ENCODE data around the gene KCTD17.

KCTD17 gene

DNA sequence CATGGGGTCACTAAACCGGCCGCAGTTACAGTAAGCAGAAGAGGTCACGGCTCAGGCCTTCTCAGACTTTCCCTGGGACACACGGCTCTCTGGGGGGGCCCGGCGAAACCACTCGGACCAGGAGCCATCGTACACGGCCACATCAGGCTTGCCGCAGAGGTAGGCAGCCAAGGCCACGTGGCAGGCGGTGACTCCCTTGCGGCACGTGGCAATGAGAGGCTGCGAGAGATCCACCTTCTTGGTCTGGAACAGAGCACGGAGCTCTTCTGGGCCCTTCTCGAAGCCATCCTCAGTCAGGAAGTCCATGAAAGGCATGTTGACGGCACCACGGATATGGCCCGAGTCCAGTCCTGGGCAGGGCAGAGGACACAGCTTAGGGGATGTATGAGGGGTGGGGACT, 40.6 kb upstream of the KCTD17 start:
- no peaks in the 10 kb centered on the region for H3K36me3 ChIP-seq (ENCODE audit: insufficient read depth, low read length)
- no peak overlapping the region for H3K27ac ChIP-seq (ENCODE audit: low read length)
- H4K20me1 ChIP-seq (ENCODE audit: insufficient read depth, low read length) = 0 out of 2 replicates have a peak, but pooled peaks cover 6% of the 10 kb centered on the region
- H2AFZ ChIP-seq (ENCODE audit: low read depth, low read length) = no peak overlapping the region
- H3K9ac ChIP-seq (ENCODE audit: low read depth, low read length) = no peak overlapping the region
- ATAC-seq (ENCODE audit: insufficient read depth, low read depth) = no peak
- no peak overlapping the region for H3K4me2 ChIP-seq (ENCODE audit: insufficient read depth, low read length)
- H3K4me3 ChIP-seq (ENCODE audit: low read depth in 1 of 2, low read length in 2 of 2) = no peak overlapping the region
- TF ChIP-seq, protein P1, sequence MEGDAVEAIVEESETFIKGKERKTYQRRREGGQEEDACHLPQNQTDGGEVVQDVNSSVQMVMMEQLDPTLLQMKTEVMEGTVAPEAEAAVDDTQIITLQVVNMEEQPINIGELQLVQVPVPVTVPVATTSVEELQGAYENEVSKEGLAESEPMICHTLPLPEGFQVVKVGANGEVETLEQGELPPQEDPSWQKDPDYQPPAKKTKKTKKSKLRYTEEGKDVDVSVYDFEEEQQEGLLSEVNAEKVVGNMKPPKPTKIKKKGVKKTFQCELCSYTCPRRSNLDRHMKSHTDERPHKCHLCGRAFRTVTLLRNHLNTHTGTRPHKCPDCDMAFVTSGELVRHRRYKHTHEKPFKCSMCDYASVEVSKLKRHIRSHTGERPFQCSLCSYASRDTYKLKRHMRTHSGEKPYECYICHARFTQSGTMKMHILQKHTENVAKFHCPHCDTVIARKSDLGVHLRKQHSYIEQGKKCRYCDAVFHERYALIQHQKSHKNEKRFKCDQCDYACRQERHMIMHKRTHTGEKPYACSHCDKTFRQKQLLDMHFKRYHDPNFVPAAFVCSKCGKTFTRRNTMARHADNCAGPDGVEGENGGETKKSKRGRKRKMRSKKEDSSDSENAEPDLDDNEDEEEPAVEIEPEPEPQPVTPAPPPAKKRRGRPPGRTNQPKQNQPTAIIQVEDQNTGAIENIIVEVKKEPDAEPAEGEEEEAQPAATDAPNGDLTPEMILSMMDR (IDR thresholded peaks at IDR 0.05; ENCODE audit: borderline replicate concordance, extremely low read depth, low read length, poor library complexity, severe bottlenecking) = no peak
- no peak for TF ChIP-seq EZH2 (IDR thresholded peaks at IDR 0.05; ENCODE audit: borderline replicate concordance, low read depth, low read length, severe bottlenecking)
- no peaks in the 10 kb centered on the region for H3K9me3 ChIP-seq (ENCODE audit: insufficient read depth, low read length, severe bottlenecking)
- no peak for DNase-seq
- H3K4me1 ChIP-seq (ENCODE audit: insufficient read depth, low read length) = no peaks in the 10 kb centered on the region
- peaks cover 13% of the 10 kb centered on the region for H3K27me3 ChIP-seq (ENCODE audit: insufficient read depth, low read length, poor library complexity)
- H3K79me2 ChIP-seq (ENCODE audit: insufficient read depth, low read length) = no peaks in the 10 kb centered on the region

DNA sequence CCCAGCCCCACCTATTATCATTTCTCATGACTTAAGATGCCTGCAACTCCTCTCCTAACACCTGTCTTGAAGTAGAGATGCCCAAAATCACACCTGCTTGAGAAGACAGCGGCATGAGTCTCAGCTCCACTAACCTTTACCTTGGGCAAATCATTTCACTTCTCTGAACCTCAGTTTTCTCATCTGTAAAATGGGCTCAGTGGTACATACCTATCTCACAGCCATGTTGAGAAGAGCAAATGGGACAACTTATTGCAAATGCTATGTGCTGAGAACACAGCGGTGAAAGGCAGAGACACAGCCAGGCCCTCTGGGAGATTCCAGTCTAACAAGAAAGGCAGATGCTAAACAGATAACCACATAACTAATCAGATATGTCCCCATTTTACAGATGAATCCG, 40.1 kb upstream of the KCTD17 start:
- no peaks in the 10 kb centered on the region for H3K9me3 ChIP-seq (ENCODE audit: insufficient read depth, low read length, severe bottlenecking)
- DNase-seq = no peak
- no peaks in the 10 kb centered on the region for H3K36me3 ChIP-seq (ENCODE audit: insufficient read depth, low read length)
- no peak overlapping the region for H3K4me2 ChIP-seq (ENCODE audit: insufficient read depth, low read length)
- no peak for ATAC-seq (ENCODE audit: insufficient read depth, low read depth)
- peaks cover 12% of the 10 kb centered on the region for H3K27me3 ChIP-seq (ENCODE audit: insufficient read depth, low read length, poor library complexity)
- no peaks in the 10 kb centered on the region for H3K79me2 ChIP-seq (ENCODE audit: insufficient read depth, low read length)
- H2AFZ ChIP-seq (ENCODE audit: low read depth, low read length) = no peak overlapping the region
- TF ChIP-seq, protein P1 (IDR thresholded peaks at IDR 0.05; ENCODE audit: borderline replicate concordance, extremely low read depth, low read length, poor library complexity, severe bottlenecking) = no peak
- no peak for TF ChIP-seq EZH2 (IDR thresholded peaks at IDR 0.05; ENCODE audit: borderline replicate concordance, low read depth, low read length, severe bottlenecking)
- H3K4me3 ChIP-seq (ENCODE audit: low read depth in 1 of 2, low read length in 2 of 2) = no peak overlapping the region
- H3K27ac ChIP-seq (ENCODE audit: low read length) = no peak overlapping the region
- H4K20me1 ChIP-seq (ENCODE audit: insufficient read depth, low read length) = 0 out of 2 replicates have a peak, but pooled peaks cover 6% of the 10 kb centered on the region
- no peak overlapping the region for H3K9ac ChIP-seq (ENCODE audit: low read depth, low read length)
- no peaks in the 10 kb centered on the region for H3K4me1 ChIP-seq (ENCODE audit: insufficient read depth, low read length)

DNA sequence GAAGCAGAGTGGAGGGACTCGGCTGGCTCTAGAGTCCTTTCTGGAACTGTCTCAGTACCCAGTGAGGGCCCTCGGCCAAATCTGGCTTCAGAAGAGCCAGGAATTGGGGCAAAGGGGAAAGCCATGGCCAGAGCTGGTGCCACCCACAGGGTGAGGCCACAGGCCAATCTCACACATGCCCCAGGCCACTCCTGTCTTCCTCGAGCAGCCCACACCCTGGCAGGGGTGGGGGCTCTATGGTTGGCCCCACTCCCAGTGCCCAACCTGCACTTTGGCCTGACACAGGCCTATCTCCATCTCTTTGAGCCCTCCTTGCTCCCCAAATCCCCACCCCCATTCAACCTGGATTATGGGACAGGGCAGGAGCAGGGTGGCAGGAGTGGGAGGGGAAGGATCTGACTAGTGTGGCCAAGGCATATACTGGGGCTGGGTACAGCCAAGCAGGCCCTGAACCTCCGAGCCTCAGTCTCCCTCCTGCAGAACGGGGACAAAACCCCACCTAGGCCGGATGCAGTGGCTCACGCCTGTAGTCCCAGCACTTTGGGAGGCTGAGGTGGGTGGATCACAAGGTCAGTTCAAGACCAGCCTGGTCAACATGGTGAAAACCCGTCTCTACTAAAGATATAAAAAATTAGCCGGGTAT, 39.2 kb upstream of the KCTD17 start:
- Histone ChIP-seq H3K36me3 (ENCODE audit: insufficient read depth, low read length) (no peaks in the 10 kb centered on the region), H3K9me3 (ENCODE audit: insufficient read depth, low read length, severe bottlenecking) (no peaks in the 10 kb centered on the region), H4K20me1 (ENCODE audit: insufficient read depth, low read length) (0 out of 2 replicates have a peak, but pooled peaks cover 6% of the 10 kb centered on the region), H3K27me3 (ENCODE audit: insufficient read depth, low read length, poor library complexity) (peaks cover 8% of the 10 kb centered on the region), H3K4me1 (ENCODE audit: insufficient read depth, low read length) (no peaks in the 10 kb centered on the region), H2AFZ (ENCODE audit: low read depth, low read length) (no peak overlapping the region), H3K9ac (ENCODE audit: low read depth, low read length) (no peak overlapping the region), H3K4me3 (ENCODE audit: low read depth in 1 of 2, low read length in 2 of 2) (no peak overlapping the region), H3K79me2 (ENCODE audit: insufficient read depth, low read length) (no peaks in the 10 kb centered on the region), H3K4me2 (ENCODE audit: insufficient read depth, low read length) (no peak overlapping the region), H3K27ac (ENCODE audit: low read length) (no peak overlapping the region)
- TF ChIP-seq, protein P1 (IDR thresholded peaks at IDR 0.05; ENCODE audit: borderline replicate concordance, extremely low read depth, low read length, poor library complexity, severe bottlenecking) = no peak
- no peak for TF ChIP-seq EZH2 (IDR thresholded peaks at IDR 0.05; ENCODE audit: borderline replicate concordance, low read depth, low read length, severe bottlenecking)
- DNase-seq (no peak), ATAC-seq (ENCODE audit: insufficient read depth, low read depth) (no peak)
